Daoy (cell line): ENCODE data around the gene VWA5B1. TPM values are rescaled to one million over a fixed set of nuclear protein-coding genes. Genes with fewer than 3 reads are reported as not detected.

Experiments used
- DNase-seq: peaks from one replicate; pipeline ENCODE4 v3.0.0-alpha.2; 2015; ENCODE audit warnings: low read depth
- total RNA-seq: library from RNA; depleted of rRNA; stranded (reverse); fragments of >200 nt; shearing (Covaris generic); gene quantifications from 2 replicates; pipeline ENCODE4 v1.2.3, GENCODE V29; 2014

The VWA5B1 gene
- total RNA-seq, 1 experiment from 2014 or later: not detected

- DNase-seq: no peak
Measured at GRCh38 chr1:20349561-20349960, 58.9 kb downstream of the VWA5B1 start.

- no peak for DNase-seq
Measured at GRCh38 chr1:20349971-20350370, 59.3 kb downstream of the VWA5B1 start.

- no peak for DNase-seq
Measured at GRCh38 chr1:20350421-20350820, 59.7 kb downstream of the VWA5B1 start.

GRCh38 chr1:20351911-20352701 is 61.4 kb downstream of the VWA5B1 start:
- DNase-seq: no peak

- no peak for DNase-seq
Measured at GRCh38 chr1:20353836-20354235, 63.2 kb downstream of the VWA5B1 start.

GRCh38 chr1:20354610-20355009 is 63.9 kb downstream of the VWA5B1 start:
- DNase-seq: no peak

- no peak for DNase-seq
Measured at GRCh38 chr1:20355101-20355827, 64.6 kb downstream of the VWA5B1 start.

- DNase-seq: no peak
Measured at GRCh38 chr1:20355828-20356735, 65.4 kb downstream of the VWA5B1 start.

GRCh38 chr1:20356850-20357459 is 66.3 kb downstream of the VWA5B1 start:
- DNase-seq: no peak

- no peak for DNase-seq
Measured at GRCh38 chr1:20357796-20358195, 67.1 kb downstream of the VWA5B1 start.

GRCh38 chr1:20358761-20359263 is 68.1 kb downstream of the VWA5B1 start:
- DNase-seq: peak; percentile 54

- DNase-seq: no peak
Measured at GRCh38 chr1:20359451-20360330, 69.0 kb downstream of the VWA5B1 start.

- DNase-seq: peak; percentile 46
Measured at GRCh38 chr1:20361401-20361800, 70.7 kb downstream of the VWA5B1 start.

- peak; percentile 80 for DNase-seq
Measured at GRCh38 chr1:20361805-20362381, 71.2 kb downstream of the VWA5B1 start.

GRCh38 chr1:20362856-20363255 is 72.2 kb downstream of the VWA5B1 start:
- DNase-seq: no peak

- DNase-seq: no peak
Measured at GRCh38 chr1:20365421-20366055, 74.9 kb downstream of the VWA5B1 start.

- DNase-seq: no peak
Measured at GRCh38 chr1:20366056-20366462, 75.4 kb downstream of the VWA5B1 start.

GRCh38 chr1:20366463-20367115 is 75.9 kb downstream of the VWA5B1 start:
- DNase-seq: no peak

GRCh38 chr1:20367116-20367585 is 76.5 kb downstream of the VWA5B1 start:
- DNase-seq: peak; percentile 84
